Measurements from ENCODE around the gene CADPS.

CADPS gene

GRCh38 chr3:62621176-62621575 is 254.0 kb downstream of the CADPS start:
- Mint-ChIP-seq H3K4me1 (peaks cover 24% of the 10 kb centered on the region), H3K9me3 (no peaks in the 10 kb centered on the region), H3K27me3 (ENCODE audit: low read depth, poor library complexity) (peaks cover 7% of the 10 kb centered on the region), H3K4me3 (no peak overlapping the region), H3K27ac (no peak overlapping the region), H3K36me3 (ENCODE audit: low read depth) (no peaks in the 10 kb centered on the region)
- DNase-seq: no peak
- no peak for TF ChIP-seq CTCF (IDR thresholded peaks at IDR 0.05)

DNA sequence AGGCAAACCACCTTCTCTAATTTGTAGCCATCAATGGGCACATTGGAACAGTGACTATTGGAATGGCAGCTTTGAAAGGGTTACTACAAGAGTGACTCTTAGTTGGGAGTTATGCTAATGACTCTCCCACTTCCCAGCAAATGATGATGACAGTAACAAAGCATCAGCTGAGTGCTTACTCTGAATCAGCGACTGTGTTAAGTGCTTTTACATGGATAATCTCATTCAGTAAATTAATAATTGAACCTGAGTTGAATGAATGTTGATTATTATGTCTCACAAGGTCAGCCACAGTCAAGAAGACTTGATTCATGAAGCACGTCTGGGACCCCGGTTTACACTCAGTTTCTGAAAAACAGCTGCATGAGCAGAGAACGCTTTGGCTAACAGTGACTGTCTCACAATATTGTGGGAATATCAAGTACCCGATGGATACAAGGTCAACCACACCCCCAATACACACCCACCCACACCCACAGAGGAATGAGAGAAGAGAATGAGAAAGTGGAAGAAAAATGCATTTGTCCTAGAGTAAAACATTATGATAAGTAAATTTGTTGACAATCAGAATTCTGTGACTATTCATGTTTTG is 259.9 kb downstream of the CADPS start:
- Mint-ChIP-seq H3K27me3 (ENCODE audit: low read depth, poor library complexity) (peaks cover 11% of the 10 kb centered on the region), H3K27ac (no peak overlapping the region), H3K36me3 (ENCODE audit: low read depth) (no peaks in the 10 kb centered on the region), H3K9me3 (no peaks in the 10 kb centered on the region), H3K4me3 (no peak overlapping the region), H3K4me1 (peaks cover 16% of the 10 kb centered on the region)
- no peak for DNase-seq
- no peak for TF ChIP-seq CTCF (IDR thresholded peaks at IDR 0.05)

DNA sequence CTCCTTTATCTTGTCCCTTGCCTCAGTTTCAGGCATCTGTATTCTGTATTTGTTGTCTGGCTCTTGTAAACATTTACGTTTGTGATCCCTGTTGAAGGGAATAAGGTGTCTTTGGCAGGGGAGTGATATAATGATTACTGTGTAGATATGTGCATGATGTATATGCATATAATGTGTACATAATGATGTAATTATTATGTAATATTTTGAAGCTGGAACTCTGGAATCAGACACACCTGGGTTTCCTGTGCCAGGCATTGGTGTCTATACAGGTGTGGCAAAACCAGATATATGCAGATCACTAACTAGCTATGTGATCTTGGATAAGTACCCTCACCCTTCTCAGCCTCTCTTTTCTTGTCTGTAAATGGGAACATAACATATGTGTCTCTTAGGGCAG is 260.7 kb downstream of the CADPS start:
- H3K4me1 Mint-ChIP-seq: peaks cover 25% of the 10 kb centered on the region
- no peak overlapping the region for H3K4me3 Mint-ChIP-seq
- H3K36me3 Mint-ChIP-seq (ENCODE audit: low read depth): no peaks in the 10 kb centered on the region
- no peaks in the 10 kb centered on the region for H3K9me3 Mint-ChIP-seq
- no peak overlapping the region for H3K27ac Mint-ChIP-seq
- TF ChIP-seq CTCF (IDR thresholded peaks at IDR 0.05): no peak
- no peak for DNase-seq
- H3K27me3 Mint-ChIP-seq (ENCODE audit: low read depth, poor library complexity): peaks cover 11% of the 10 kb centered on the region

DNA sequence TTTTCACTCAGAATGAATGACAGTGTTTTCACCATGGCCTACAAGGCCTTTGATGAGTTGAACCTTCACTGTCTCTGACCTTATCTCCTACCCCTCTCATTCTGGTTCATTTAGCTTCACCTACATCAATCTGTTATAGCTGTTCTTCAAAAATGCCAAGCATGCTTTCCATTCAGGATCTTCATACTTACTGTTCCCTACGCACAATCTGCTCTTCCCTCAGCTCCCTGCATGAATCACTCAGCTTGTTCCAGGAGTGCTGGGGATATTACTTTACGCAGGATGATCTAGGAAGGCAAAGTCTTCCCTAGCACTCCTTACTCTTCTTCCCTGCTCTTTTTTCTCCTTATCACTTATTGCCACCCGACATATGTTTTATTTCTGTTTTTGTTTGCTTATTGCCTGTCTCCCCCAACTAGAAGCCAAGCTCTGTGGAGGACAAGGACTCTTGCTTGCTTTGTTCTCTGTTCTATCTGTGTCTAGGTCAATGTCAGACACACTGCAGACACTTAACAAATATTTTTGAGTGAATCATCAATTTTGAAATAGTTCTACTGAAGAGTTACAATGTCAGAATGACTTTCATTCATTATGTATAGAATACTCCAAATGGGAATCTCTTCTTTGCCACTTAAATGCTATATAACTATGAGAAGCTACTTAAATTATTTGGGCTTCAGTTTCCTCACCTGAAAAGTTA is 263.5 kb downstream of the CADPS start:
- no peak overlapping the region for H3K27ac Mint-ChIP-seq
- peaks cover 7% of the 10 kb centered on the region for H3K27me3 Mint-ChIP-seq (ENCODE audit: low read depth, poor library complexity)
- H3K36me3 Mint-ChIP-seq (ENCODE audit: low read depth): no peaks in the 10 kb centered on the region
- no peak for TF ChIP-seq CTCF (IDR thresholded peaks at IDR 0.05)
- H3K4me3 Mint-ChIP-seq: no peak overlapping the region
- no peaks in the 10 kb centered on the region for H3K9me3 Mint-ChIP-seq
- no peak for DNase-seq
- peaks cover 37% of the 10 kb centered on the region for H3K4me1 Mint-ChIP-seq

DNA sequence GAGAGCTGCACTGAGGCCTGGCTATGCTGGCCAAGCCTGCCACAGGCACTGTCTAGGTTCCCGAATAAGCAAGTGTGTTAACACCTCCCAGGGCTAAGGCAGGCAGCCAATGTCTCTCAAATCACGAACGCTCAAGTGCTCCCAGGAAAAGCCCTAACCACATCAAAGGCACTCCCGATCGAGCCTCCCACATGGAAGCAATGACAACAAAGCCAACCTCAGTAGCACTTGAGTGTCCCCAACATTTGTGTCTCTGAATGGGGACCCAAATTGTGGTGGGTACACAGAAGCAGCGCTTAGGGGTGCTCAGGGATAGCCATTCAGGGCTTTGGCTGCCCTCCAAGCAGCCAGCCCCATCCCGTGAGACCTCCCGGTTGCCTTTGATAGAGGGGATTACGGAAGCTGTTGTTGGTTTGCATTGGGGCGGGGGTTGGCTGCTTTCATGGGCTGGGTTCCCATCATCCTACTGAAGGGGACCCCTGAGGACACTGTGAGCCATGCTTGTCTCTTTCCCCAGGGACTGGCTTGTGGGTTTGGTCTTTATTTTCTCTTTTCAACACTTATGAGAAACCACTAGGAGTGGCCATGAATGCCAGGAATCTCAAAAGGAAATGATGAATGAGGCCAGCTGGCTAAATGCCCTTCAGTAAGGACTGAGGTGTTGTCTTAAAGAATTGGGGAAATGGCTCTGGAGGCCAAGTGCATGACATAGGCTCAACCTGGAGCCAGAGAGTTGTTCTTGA is 267.8 kb downstream of the CADPS start:
- no peak for DNase-seq
- Mint-ChIP-seq H3K4me3 (no peak overlapping the region), H3K4me1 (peaks cover 75% of the 10 kb centered on the region), H3K27me3 (ENCODE audit: low read depth, poor library complexity) (peaks cover under 1% of the 10 kb centered on the region), H3K36me3 (ENCODE audit: low read depth) (no peaks in the 10 kb centered on the region), H3K9me3 (no peaks in the 10 kb centered on the region), H3K27ac (no peak overlapping the region)
- TF ChIP-seq CTCF (IDR thresholded peaks at IDR 0.05): no peak
